Kidney epithelial cell (primary cell): Measurements from ENCODE around the gene CDKN2C. TPM values are rescaled to one million over a fixed set of nuclear protein-coding genes. Genes with fewer than 3 reads are reported as not detected.
"Not testable (repeated sequence)": the region's sequence is repeated elsewhere in the genome, so short reads cannot be mapped to it uniquely, and the experiment has no call there.

Experiments used
- DNase-seq: peaks from one replicate; pipeline ENCODE4 v3.0.0-alpha.2; 2010; ENCODE audit warnings: low read depth
- H3K27me3 ChIP-seq: 2 replicates; pipeline ENCODE4 v1.6.0; 2011; ENCODE audit warnings: low read length; ENCODE audit not compliant: control insufficient read depth, insufficient read depth
- H3K36me3 ChIP-seq: 2 replicates; pipeline ENCODE4 v1.5.1; 2011; ENCODE audit warnings: low read length; ENCODE audit not compliant: control insufficient read depth, insufficient read depth
- H3K4me3 ChIP-seq: 2 replicates; pipeline ENCODE4 v1.5.1; 2011; ENCODE audit warnings: low read depth, mild to moderate bottlenecking, control low read depth, low read length
- total RNA-seq: library from RNA; depleted of rRNA; stranded (reverse); fragments of >200 nt; gene quantifications from 2 replicates; pipeline ENCODE4 v1.2.3, GENCODE V29; 2015
- TF ChIP-seq, protein P1 (sequence below): IDR thresholded peaks from 2 replicates; pipeline ENCODE4 v1.5.1; 2011; ENCODE audit warnings: mild to moderate bottlenecking, moderate library complexity, low read length, control low read depth, inconsistent platforms; ENCODE audit not compliant: insufficient read depth, poor library complexity, severe bottlenecking

The CDKN2C gene
- total RNA-seq, 1 donor from 2014 or later: 0.13 TPM

DNA sequence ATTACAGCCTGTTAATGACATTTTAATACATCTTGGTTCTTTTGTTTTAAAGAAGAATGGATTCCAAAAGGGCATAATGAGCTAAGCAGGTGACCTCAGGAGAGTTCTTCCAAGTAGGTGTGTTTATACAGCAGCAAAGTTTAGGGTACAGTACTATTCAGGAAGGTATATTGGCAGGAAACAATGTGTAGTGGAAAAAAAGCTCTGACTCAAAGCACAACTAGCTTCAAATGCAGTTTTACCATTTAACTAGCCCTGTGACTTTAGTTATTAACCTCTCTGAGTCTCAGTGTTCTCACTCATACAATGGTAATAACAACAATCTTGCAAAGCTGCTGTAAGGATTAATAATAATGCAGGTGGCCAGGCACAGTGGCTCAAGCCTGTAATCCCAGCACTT is 39.9 kb upstream of the CDKN2C start:
- Histone ChIP-seq H3K27me3 (no peaks in the 10 kb centered on the region), H3K36me3 (no peaks in the 10 kb centered on the region), H3K4me3 (no peak overlapping the region)
- TF ChIP-seq, protein P1, sequence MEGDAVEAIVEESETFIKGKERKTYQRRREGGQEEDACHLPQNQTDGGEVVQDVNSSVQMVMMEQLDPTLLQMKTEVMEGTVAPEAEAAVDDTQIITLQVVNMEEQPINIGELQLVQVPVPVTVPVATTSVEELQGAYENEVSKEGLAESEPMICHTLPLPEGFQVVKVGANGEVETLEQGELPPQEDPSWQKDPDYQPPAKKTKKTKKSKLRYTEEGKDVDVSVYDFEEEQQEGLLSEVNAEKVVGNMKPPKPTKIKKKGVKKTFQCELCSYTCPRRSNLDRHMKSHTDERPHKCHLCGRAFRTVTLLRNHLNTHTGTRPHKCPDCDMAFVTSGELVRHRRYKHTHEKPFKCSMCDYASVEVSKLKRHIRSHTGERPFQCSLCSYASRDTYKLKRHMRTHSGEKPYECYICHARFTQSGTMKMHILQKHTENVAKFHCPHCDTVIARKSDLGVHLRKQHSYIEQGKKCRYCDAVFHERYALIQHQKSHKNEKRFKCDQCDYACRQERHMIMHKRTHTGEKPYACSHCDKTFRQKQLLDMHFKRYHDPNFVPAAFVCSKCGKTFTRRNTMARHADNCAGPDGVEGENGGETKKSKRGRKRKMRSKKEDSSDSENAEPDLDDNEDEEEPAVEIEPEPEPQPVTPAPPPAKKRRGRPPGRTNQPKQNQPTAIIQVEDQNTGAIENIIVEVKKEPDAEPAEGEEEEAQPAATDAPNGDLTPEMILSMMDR: no peak
- DNase-seq: no peak

DNA sequence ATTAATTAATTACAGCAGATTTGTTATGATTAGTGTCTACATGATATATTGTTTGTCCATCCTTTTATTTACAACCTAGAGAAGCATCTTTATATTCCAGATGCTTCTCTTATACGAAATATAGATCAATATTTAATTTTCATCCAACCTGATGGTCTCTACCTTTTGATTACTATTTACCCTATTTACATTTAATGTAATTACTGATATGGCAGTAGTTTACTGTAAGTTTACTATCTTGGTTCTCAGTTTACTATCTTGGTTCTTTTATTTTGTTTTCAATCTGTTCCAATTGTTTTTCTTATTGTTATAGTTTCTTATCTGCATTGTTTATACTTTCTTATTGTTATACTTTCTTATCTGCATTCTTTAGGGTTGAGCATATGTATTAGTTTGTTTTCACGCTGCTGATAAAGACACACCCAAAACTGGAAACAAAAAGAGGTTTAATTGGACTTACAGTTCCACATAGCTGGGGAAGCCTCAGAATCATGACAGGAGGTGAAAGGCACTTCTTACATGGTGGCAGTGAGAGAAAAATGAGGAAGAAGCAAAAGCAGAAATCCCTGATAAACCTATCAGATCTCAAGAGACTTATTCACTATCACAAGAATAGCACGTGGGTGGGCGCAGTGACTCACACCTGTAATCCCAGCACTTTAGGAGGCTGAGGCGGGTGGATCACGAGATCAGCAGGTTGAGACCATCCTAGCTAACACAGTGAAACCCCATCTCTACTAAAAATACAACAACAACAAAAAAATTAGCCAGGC is 38.9 kb upstream of the CDKN2C start:
- Histone ChIP-seq H3K4me3 (no peak overlapping the region), H3K27me3 (no peaks in the 10 kb centered on the region), H3K36me3 (no peaks in the 10 kb centered on the region)
- DNase-seq: no peak
- TF ChIP-seq, protein P1: no peak

DNA sequence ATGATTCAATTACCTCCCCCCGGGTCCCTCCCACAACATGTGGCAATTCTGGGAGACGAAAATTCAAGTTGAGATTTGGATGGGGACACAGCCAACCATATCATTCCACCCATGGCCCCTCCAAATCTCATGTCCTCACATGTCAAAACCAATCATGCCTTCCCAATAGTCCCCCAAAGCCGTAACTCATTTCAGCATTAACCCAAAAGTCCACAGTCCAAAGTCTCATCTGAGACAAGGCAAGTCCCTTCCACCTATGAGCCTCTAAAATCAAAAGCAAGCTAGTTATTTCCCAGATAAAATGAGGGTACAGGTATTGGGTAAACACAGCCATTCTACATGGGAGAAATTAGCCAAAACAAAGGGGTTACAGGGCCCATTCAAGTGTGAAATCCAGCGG is 38.0 kb upstream of the CDKN2C start:
- not testable (repeated sequence) for H3K27me3 ChIP-seq, H3K36me3 ChIP-seq, H3K4me3 ChIP-seq, DNase-seq

DNA sequence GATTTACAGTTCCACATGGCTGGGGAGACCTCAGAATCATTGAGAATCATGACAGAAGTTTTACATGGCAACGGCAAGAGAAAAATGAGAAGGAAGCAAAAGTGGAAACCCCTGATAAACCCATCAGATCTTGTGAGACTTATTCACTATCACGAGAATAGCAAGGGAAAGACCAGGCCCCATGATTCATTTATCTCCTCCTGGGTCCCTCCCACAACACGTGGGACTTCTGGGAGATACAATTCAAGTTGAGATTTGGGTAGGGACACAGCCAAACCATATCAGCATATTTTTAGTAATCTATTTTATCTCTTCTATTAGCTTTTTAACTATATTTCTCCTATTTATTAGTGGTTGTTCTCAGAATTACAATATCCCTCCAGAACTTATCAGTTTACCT is 36.3 kb upstream of the CDKN2C start:
- not testable (repeated sequence) for DNase-seq, H3K36me3 ChIP-seq, H3K4me3 ChIP-seq, H3K27me3 ChIP-seq

DNA sequence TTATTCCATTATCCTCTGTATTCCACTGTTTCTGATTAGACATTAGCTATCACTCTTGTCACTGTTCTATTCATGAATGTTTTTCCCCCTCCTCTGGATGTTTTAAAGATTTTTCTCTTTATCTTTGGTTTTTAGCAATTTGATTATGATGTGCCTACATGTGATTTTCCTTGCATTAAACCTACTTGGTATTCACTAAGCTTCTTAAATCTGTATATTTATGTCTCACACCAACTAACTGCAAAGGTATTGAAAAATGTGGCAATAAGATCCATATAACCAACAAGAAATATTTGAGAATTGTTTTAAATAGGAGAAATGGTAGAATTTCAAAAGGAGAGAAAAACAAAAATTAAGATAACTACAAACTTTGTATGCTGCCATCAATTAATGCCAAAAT is 35.2 kb upstream of the CDKN2C start:
- H3K27me3 ChIP-seq: no peaks in the 10 kb centered on the region
- no peak overlapping the region for H3K4me3 ChIP-seq
- TF ChIP-seq, protein P1: no peak
- DNase-seq: no peak
- no peaks in the 10 kb centered on the region for H3K36me3 ChIP-seq

DNA sequence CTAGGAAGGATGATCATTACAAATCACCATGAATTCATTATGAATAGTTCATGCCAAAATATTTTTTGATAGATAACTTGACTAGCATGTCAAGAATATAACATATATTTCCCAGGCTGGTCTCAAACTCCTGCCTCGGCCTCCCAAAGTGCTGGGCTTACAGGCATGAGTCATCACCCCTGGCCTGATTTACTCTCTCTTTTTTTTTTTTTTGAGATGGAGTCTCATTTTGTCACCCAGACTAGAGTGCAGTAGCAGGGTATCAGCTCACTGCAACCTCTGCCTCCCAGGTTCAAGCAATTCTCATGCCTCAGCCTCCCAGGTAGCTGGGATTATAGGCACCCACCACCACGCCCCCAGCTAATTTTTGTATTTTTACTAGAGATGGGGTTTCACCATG is 34.8 kb upstream of the CDKN2C start:
- not testable (repeated sequence) for DNase-seq, H3K27me3 ChIP-seq, H3K36me3 ChIP-seq, H3K4me3 ChIP-seq

DNA sequence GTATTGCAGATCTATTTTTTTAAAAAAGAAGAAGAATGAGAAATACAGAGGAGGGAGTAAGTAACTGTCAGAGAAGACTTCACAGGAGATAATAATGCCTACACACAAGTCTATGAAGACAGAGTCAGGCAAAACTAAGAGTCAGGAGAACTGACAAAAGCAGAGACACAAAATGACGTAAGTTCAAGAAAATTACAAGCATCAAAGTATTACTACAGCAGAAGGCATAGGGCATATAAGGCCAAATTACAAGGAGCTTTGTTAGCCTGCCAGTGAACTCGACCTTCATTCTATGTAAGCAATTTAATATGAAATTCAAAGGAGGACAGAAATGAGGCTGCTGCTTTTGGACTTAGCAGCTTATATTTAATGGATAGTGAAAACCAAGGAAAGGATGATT is 33.7 kb upstream of the CDKN2C start:
- no peaks in the 10 kb centered on the region for H3K27me3 ChIP-seq
- TF ChIP-seq, protein P1: no peak
- no peak for DNase-seq

More for the DNA sequence above, 33.7 kb upstream of the CDKN2C start:
- Histone ChIP-seq H3K4me3 (no peak overlapping the region), H3K36me3 (no peaks in the 10 kb centered on the region)
